Stimulated activated CD4-positive, alpha-beta T cell treated with anti-CD3 and anti-CD28 coated beads, Interleukin-15, amount 100 ng/mL, for 1 hour (primary cell): ENCODE data around the gene AKAP6.

Experiments used
- DNase-seq, 2 donors: peaks; one replicate each; pipeline ENCODE4 v3.0.0-alpha.2; 2020; ENCODE audit warnings: low read depth in 1 of 2, low spot score in 1 of 2

AKAP6 gene

GRCh38 chr14:32800320-32800719, 471.2 kb downstream of the AKAP6 start:
- DNase-seq, result no peak

GRCh38 chr14:32802295-32802694, 473.2 kb downstream of the AKAP6 start:
- DNase-seq, result no peak

- no peak for DNase-seq
Measured at GRCh38 chr14:32805979-32806378, 476.9 kb downstream of the AKAP6 start.

- DNase-seq, result no peak
Measured at GRCh38 chr14:32808644-32809043, 479.5 kb downstream of the AKAP6 start.

- no peak for DNase-seq
Measured at GRCh38 chr14:32809255-32809654, 480.2 kb downstream of the AKAP6 start.

GRCh38 chr14:32813401-32813800, 484.3 kb downstream of the AKAP6 start:
- DNase-seq, result no peak

- no peak for DNase-seq
Measured at GRCh38 chr14:32814721-32815120, 485.6 kb downstream of the AKAP6 start.

GRCh38 chr14:32816588-32816987, 487.5 kb downstream of the AKAP6 start:
- DNase-seq, result no peak

GRCh38 chr14:32817780-32818179, 488.7 kb downstream of the AKAP6 start:
- no peak for DNase-seq

GRCh38 chr14:32818581-32818980, 489.5 kb downstream of the AKAP6 start:
- DNase-seq, result no peak

- DNase-seq, result no peak
Measured at GRCh38 chr14:32820181-32820580, 491.1 kb downstream of the AKAP6 start.

- no peak for DNase-seq
Measured at GRCh38 chr14:32820682-32821081, 491.6 kb downstream of the AKAP6 start.

- DNase-seq, result no peak
Measured at GRCh38 chr14:32821964-32822653, 493.0 kb downstream of the AKAP6 start.

- DNase-seq, result no peak
Measured at GRCh38 chr14:32823706-32824105, 494.6 kb downstream of the AKAP6 start.

GRCh38 chr14:32824195-32824594, 495.1 kb downstream of the AKAP6 start:
- DNase-seq, result no peak

- DNase-seq, result no peak
Measured at GRCh38 chr14:32825058-32825457, 496.0 kb downstream of the AKAP6 start.

GRCh38 chr14:32826404-32827082, 497.4 kb downstream of the AKAP6 start:
- DNase-seq, result no peak

- DNase-seq, result no peak
Measured at GRCh38 chr14:32827514-32827913, 498.4 kb downstream of the AKAP6 start.

- DNase-seq, result no peak
Measured at GRCh38 chr14:32835924-32836323, 506.8 kb downstream of the AKAP6 start.

GRCh38 chr14:32841698-32842097, 512.6 kb downstream of the AKAP6 start:
- no peak for DNase-seq

- DNase-seq, result no peak
Measured at GRCh38 chr14:32846821-32847365, 517.8 kb downstream of the AKAP6 start.

- DNase-seq, result no peak
Measured at GRCh38 chr14:32847867-32848266, 518.8 kb downstream of the AKAP6 start.
